HG03457 (cell line): ENCODE data around the gene USP28.
"Not testable (repeated sequence)": the region's sequence is repeated elsewhere in the genome, so short reads cannot be mapped to it uniquely, and the experiment has no call there.

Experiments
- ATAC-seq: cut with Tn5 transposase; IDR thresholded peaks from one replicate; pipeline ENCODE4 v1.9.1; 2021; ENCODE audit warnings: moderate number of reproducible peaks; ENCODE audit not compliant: unreplicated experiment

The USP28 gene, protein sequence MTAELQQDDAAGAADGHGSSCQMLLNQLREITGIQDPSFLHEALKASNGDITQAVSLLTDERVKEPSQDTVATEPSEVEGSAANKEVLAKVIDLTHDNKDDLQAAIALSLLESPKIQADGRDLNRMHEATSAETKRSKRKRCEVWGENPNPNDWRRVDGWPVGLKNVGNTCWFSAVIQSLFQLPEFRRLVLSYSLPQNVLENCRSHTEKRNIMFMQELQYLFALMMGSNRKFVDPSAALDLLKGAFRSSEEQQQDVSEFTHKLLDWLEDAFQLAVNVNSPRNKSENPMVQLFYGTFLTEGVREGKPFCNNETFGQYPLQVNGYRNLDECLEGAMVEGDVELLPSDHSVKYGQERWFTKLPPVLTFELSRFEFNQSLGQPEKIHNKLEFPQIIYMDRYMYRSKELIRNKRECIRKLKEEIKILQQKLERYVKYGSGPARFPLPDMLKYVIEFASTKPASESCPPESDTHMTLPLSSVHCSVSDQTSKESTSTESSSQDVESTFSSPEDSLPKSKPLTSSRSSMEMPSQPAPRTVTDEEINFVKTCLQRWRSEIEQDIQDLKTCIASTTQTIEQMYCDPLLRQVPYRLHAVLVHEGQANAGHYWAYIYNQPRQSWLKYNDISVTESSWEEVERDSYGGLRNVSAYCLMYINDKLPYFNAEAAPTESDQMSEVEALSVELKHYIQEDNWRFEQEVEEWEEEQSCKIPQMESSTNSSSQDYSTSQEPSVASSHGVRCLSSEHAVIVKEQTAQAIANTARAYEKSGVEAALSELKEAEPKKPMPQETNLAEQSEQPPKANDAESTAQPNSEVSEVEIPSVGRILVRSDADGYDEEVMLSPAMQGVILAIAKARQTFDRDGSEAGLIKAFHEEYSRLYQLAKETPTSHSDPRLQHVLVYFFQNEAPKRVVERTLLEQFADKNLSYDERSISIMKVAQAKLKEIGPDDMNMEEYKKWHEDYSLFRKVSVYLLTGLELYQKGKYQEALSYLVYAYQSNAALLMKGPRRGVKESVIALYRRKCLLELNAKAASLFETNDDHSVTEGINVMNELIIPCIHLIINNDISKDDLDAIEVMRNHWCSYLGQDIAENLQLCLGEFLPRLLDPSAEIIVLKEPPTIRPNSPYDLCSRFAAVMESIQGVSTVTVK

DNA sequence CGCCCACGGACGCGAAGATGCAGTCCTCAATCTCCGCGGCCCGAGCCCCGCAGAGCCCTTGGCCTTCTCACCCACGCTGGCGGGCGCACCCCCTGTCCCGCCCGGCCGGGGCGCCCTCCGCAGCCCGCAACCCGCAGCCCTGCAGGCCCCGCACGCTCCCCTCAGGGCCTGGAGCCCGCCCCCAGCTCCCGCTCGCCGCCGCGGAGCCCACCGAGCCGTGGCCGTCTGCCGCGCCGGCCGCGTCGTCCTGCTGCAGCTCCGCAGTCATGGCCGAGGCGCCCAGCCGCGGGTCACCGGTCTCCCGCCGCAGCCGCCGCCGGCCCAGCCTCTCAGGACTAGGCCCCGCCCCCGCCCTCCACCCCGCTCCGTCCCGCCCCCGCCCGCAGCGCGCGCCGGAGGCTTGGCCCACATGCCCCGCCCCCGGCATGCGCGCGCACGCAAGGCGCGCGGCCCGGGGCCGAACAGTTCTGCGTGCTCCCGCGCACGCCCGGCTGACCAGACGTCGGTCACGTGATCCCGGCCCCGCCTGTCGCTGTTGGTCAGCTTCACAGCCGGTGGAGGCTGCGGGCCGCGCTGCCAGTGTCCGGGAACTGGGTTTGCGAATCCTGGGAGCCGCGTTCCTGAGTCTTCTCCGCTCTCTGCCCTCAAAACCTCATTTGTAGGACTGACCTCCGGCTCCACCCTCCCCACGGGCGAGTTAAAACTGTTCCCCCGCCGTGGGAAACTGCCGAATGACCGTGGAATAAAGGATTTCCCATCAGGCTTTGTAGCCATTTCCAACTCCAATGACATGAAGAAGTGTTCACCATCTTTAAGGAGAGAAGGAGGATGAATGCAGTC, at the start of gene USP28:
USP28 (minus strand) TSS at position 339 of the 840 bp plus-strand sequence; CDS start at position 268, 71 bp downstream.
- ATAC-seq: peak; percentile 90

GRCh38 chr11:113923572-113923971, 48.2 kb upstream of the USP28 start:
- ATAC-seq: no peak

- ATAC-seq: not testable (repeated sequence)
Measured at GRCh38 chr11:113911491-113911890, 36.1 kb upstream of the USP28 start.

GRCh38 chr11:113908098-113908497, 32.7 kb upstream of the USP28 start:
- ATAC-seq: no peak

DNA sequence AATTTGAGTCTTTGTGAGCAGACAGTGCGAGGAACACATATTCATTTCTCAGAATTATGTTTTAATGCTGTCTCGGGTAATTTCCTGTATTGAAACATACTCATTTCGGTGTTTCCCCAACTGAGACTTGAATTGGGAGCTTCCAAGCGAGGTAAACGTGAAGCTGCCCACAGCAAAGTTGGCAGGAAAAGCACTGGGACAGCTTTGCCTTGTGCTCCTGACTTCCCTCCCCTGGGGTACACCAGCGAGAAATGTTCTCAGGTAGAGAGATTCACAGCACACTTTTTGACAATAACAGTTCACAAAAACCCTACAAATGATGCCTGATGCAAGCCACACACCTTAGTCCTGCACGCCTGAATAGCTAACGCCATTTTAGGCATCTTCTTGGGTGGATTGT, 32.3 kb upstream of the USP28 start:
- ATAC-seq: no peak

DNA sequence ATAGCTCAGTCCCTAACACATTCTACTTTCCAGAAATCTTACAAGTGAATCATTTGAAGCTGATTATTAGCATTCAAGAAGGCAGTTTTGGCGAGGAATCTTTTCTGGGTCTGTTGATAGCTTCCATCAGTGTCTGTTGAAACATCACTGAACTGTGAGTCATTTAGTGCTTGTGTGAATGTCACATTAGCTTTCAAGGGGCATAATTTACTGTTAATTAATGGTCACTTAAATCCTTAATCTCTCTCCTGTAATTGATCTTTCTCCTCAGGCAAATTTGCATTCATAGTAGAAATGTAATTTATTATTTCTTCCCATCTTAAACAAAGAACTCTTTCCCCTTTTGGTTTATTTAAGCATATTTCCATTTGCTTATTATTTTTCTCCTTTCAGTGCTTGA, 31.8 kb upstream of the USP28 start:
- no peak for ATAC-seq

GRCh38 chr11:113906516-113906915, 31.1 kb upstream of the USP28 start:
- no peak for ATAC-seq

DNA sequence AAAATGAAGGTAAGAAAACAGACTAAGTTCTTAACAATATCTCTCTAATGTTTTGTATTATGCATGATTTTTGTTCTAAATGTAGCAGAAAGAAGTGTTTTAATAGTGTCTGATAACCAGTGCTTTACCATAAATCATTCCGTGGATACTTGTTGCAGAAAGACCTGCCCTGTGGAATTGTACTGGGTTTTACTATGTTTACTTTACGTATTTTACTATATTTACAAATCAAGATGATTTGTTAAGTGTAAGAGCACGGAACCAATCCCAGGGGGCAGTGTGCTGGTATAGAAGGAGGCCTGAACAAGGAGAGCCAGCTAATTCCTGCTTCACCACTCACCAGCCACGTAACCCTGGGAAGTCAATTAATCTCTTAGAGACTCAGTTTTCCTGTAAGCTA, 30.7 kb upstream of the USP28 start:
- ATAC-seq: no peak

DNA sequence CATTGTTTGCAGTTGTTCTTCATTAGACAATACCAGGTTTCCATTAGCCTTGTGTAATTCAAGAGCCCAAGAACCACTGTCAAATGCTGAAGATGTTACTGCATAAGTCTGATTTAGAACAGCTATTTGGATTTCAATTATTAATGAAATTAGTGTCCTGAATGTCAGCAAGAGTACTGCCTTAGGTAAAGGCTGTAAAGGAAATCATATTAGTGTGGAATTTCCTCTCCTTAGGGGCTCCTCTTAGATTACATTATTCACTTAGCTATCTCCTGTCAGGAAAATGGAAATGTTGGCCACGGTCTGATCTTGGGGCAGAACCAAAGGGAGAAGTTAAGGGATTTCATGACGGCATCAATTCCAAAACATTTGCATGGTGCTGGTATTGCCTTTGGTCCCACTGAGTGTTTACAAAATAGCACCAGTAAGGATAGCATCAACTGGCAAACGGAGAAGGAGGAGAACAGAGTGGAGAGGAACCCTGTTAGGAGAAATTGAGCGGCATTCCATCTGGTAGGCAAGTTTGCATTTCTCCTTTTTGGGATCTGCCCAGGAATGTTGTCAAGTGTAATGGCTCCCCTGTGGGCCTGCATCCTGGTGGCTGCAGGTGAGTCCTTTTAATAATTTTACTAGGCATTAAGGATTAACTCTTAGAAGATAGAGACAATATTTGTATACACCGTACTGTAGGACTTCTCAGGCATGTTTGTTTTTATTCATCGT, 29.2 kb upstream of the USP28 start, which contains the start of gene HTR3B:
HTR3B (plus strand) TSS at position 418 of the 723 bp plus-strand sequence; CDS start at position 556, 138 bp downstream.
- ATAC-seq: no peak

DNA sequence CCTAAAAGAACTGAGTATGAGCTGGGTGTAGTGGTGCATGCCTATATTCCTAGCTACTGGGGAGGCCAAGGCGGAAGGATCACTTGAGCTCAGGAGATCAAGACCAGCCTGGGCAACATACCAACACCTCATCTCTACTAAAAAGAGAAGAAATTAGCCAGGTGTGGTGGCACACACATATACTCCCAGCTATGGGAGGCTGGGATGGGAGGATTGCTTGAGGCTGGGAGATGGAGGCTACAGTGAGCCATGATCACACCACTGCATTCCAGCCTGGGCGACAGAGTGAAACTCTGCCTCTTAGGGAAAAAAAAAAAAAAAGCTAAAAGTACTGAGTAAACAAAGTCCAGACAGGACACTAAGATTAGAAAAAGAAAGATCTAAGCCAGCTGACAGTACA, 25.8 kb upstream of the USP28 start:
- ATAC-seq: no peak

DNA sequence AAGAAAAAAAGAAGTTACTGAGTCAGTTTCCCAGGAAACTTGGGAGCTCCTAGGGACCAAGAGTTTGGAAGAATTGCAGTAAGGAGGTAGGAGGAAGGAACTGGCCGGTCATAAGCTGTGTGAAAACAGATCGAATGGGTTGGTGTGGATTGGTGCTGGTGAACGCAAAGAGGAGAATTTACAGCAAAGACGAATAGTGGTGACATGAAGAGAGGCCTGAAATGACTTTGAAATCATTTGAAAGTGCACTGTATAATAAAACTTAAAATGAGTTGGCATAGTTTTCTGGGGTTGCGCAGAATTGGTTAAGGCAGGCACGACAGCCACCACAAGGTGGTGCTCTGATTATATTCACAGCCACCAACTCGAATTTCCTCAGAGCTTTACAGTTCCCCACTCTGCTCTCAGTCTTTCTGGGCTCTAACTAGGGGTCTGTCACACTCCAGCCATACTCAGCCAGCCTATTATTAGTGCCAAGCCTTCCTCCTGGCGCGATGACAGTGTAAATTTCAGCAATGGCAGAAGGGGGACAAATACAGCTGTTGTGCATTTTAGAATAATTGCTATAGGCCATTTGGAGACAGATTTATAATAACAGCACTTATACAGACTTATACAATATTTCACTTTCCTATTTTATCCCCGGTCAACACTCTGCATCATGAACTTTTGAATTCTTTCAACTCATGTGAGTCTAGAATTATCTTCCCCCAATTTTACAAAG, 20.9 kb upstream of the USP28 start:
- no peak for ATAC-seq

GRCh38 chr11:113895367-113896155, 20.2 kb upstream of the USP28 start:
- ATAC-seq: no peak

- no peak for ATAC-seq
Measured at GRCh38 chr11:113894421-113894996, 19.1 kb upstream of the USP28 start.

- no peak for ATAC-seq
Measured at GRCh38 chr11:113888848-113889247, 13.5 kb upstream of the USP28 start.

- ATAC-seq: no peak
Measured at GRCh38 chr11:113885897-113886296, 10.5 kb upstream of the USP28 start.

DNA sequence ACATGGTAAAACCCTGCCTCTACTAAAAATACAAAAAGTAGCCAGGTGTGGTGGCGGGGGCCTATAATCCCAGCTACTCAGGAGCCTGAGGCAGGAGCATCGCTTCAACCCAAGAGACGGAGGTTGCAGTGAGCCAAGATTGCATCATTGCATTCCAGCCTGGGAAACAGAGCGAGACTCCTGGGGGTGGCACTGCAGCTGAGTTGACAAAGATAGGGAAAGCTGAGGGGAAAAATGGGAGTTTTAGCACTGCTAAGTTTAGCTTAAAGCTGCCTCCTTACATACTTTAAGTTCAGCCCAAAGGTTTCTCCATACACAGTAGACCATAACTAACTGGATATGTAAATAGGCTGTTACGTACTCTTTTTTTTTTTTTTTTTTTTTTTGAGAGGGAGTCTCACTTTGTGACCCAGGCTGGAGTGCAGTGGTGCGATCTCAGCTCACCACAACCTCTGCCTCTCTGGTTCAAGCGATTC, 9.0 kb upstream of the USP28 start:
- ATAC-seq: no peak

DNA sequence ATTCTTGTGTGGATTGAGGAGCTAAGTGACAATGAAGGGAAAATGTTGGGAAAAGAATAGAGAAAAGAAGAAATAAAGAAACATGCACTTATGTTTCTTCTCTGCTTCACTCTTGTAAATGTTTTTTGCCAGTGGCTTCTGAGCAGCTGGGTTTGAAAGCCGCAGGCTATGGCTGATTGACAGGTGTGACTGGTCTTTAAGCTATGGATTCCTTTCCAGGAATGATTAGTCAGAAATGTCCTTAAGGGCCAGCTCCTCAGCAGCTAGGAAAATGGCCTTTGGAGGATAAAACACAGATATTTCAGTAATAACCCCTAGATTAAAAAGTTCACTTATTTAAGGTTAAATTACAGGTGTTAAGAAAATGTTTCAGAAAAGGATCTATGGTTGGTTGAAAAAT, 6.5 kb upstream of the USP28 start:
- no peak for ATAC-seq

- no peak for ATAC-seq
Measured at GRCh38 chr11:113880971-113881370, 5.6 kb upstream of the USP28 start.
